ENCODE data around the gene PPP1R27.

The PPP1R27 gene

DNA sequence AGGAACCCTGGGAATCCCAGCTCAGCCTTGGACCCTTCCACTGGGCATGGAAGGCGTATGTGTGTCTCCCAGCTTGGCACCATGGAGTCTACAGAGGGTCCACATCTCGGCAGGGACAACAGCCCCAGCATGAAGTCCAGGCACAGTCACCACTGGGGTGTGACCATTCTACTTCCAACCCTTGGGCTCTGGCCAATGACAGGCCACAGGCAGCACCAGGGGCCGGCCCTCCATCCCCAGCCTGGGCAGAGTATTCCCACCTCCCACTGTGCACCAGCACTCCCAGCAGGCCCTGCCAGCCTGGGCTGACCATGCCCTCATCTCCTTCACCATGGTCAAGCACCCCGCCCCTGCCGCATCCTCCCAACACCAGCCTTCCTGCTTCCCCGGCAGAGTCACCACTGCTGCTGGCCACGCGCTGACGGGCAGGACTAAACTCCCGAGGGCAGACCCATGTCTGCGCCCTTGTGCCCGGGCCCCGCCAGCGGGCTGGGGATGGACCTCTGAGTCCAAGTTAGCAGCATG lies 9.5 kb upstream of the PPP1R27 start:
- peaks cover 12% of the 10 kb centered on the region for H3K36me3 Mint-ChIP-seq (ENCODE audit: low read depth)
- H3K27ac Mint-ChIP-seq, result no peak overlapping the region
- H3K4me1 Mint-ChIP-seq, result peaks cover 2% of the 10 kb centered on the region
- no peak for DNase-seq
- TF ChIP-seq, protein P1, sequence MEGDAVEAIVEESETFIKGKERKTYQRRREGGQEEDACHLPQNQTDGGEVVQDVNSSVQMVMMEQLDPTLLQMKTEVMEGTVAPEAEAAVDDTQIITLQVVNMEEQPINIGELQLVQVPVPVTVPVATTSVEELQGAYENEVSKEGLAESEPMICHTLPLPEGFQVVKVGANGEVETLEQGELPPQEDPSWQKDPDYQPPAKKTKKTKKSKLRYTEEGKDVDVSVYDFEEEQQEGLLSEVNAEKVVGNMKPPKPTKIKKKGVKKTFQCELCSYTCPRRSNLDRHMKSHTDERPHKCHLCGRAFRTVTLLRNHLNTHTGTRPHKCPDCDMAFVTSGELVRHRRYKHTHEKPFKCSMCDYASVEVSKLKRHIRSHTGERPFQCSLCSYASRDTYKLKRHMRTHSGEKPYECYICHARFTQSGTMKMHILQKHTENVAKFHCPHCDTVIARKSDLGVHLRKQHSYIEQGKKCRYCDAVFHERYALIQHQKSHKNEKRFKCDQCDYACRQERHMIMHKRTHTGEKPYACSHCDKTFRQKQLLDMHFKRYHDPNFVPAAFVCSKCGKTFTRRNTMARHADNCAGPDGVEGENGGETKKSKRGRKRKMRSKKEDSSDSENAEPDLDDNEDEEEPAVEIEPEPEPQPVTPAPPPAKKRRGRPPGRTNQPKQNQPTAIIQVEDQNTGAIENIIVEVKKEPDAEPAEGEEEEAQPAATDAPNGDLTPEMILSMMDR (IDR thresholded peaks at IDR 0.05), result no peak
- H3K4me3 Mint-ChIP-seq, result no peak overlapping the region
- H3K27me3 Mint-ChIP-seq (ENCODE audit: low read depth, poor library complexity), result no peaks in the 10 kb centered on the region
- H3K9me3 Mint-ChIP-seq, result no peaks in the 10 kb centered on the region

- H3K9me3 Mint-ChIP-seq, result no peaks in the 10 kb centered on the region
- peaks cover 12% of the 10 kb centered on the region for H3K36me3 Mint-ChIP-seq (ENCODE audit: low read depth)
- H3K4me1 Mint-ChIP-seq, result peaks cover 8% of the 10 kb centered on the region
- H3K27me3 Mint-ChIP-seq (ENCODE audit: low read depth, poor library complexity), result no peaks in the 10 kb centered on the region
- H3K4me3 Mint-ChIP-seq, result no peak overlapping the region
- H3K27ac Mint-ChIP-seq, result peak overlapping the region; percentile 81
- TF ChIP-seq, protein P1 (IDR thresholded peaks at IDR 0.05), result no peak
- DNase-seq, result no peak
Measured at GRCh38 chr17:81843713-81844326, 9.0 kb upstream of the PPP1R27 start.

DNA sequence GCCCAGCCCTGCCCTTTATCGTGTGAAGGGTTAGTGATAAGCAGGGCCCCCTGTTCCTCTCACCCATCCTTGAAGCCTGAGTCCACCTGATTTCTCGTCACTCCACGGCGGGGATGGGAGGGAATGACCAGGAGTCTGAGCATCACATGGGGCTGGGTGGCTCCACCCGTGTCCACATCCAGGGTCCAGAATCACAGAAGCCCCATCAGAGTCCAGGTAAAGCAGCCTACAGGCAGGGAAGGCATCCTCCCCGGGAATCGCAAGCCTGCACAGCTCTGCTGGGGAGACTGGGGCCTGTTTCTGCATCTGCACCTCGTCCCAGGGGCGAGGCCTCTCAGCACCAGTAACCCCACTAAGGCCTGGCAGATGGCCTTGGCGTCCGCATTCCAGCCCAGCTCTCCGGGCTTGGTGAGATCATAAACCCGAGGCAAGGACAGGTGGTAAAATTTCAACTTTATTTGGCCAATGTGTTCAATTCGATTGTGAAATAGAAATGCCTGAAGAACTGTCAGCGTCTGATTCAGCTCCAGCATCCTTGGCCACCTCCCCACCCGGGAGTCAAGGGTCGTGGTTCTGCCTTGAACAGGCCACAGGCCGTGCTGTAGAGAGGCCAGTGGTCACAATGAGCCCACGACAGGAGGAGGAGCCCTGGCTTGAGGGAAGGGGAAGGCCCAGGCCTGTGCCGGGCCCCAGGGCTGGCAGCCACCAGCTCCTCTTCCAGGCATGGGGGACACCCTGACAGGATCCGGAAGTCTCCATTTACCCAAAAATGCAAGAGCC lies 8.1 kb upstream of the PPP1R27 start:
- H3K4me3 Mint-ChIP-seq, result no peak overlapping the region
- no peaks in the 10 kb centered on the region for H3K9me3 Mint-ChIP-seq
- H3K27me3 Mint-ChIP-seq (ENCODE audit: low read depth, poor library complexity), result no peaks in the 10 kb centered on the region
- H3K4me1 Mint-ChIP-seq, result peaks cover 12% of the 10 kb centered on the region
- H3K36me3 Mint-ChIP-seq (ENCODE audit: low read depth), result peaks cover 12% of the 10 kb centered on the region
- no peak overlapping the region for H3K27ac Mint-ChIP-seq
- TF ChIP-seq, protein P1 (IDR thresholded peaks at IDR 0.05), result no peak
- no peak for DNase-seq

GRCh38 chr17:81842378-81842724 lies 7.5 kb upstream of the PPP1R27 start:
- H3K4me1 Mint-ChIP-seq, result peaks cover 17% of the 10 kb centered on the region
- no peak overlapping the region for H3K27ac Mint-ChIP-seq
- no peak for DNase-seq
- no peaks in the 10 kb centered on the region for H3K9me3 Mint-ChIP-seq
- peaks cover 12% of the 10 kb centered on the region for H3K36me3 Mint-ChIP-seq (ENCODE audit: low read depth)
- TF ChIP-seq, protein P1 (IDR thresholded peaks at IDR 0.05), result no peak
- no peaks in the 10 kb centered on the region for H3K27me3 Mint-ChIP-seq (ENCODE audit: low read depth, poor library complexity)
- no peak overlapping the region for H3K4me3 Mint-ChIP-seq

- Mint-ChIP-seq H3K4me1 (peaks cover 17% of the 10 kb centered on the region), H3K27me3 (ENCODE audit: low read depth, poor library complexity) (no peaks in the 10 kb centered on the region), H3K36me3 (ENCODE audit: low read depth) (peaks cover 12% of the 10 kb centered on the region), H3K4me3 (no peak overlapping the region), H3K27ac (no peak overlapping the region), H3K9me3 (no peaks in the 10 kb centered on the region)
- DNase-seq, result no peak
- TF ChIP-seq, protein P1 (IDR thresholded peaks at IDR 0.05), result no peak
Measured at GRCh38 chr17:81841866-81842265, 7.0 kb upstream of the PPP1R27 start.
